22Rv1 (cell line): ENCODE results near the gene LHPP.

Source experiments
- H3K27ac ChIP-seq: fragments of 450-650 bp; 2 replicates; pipeline ENCODE4 v1.5.1; 2017
- CTCF ChIP-seq: fragments of 450-650 bp; IDR thresholded peaks from 2 replicates; pipeline ENCODE4 v1.5.1; 2017; ENCODE audit warnings: mild to moderate bottlenecking
- ZFX ChIP-seq: fragments of 450-650 bp; IDR thresholded peaks from 2 replicates; pipeline ENCODE4 v1.6.1; 2017; ENCODE audit warnings: antibody characterized with exemption, borderline replicate concordance

Gene LHPP

GRCh38 chr10:124516746-124517397 lies 55.2 kb downstream of the LHPP start:
- no peak for TF ChIP-seq CTCF
- TF ChIP-seq ZFX = no peak

GRCh38 chr10:124517461-124517860 lies 55.8 kb downstream of the LHPP start:
- H3K27ac ChIP-seq = no peak overlapping the region
- TF ChIP-seq CTCF (no peak), ZFX (no peak)

More at GRCh38 chr10:124516746-124517397, 55.2 kb downstream of the LHPP start:
- no peak overlapping the region for H3K27ac ChIP-seq

DNA sequence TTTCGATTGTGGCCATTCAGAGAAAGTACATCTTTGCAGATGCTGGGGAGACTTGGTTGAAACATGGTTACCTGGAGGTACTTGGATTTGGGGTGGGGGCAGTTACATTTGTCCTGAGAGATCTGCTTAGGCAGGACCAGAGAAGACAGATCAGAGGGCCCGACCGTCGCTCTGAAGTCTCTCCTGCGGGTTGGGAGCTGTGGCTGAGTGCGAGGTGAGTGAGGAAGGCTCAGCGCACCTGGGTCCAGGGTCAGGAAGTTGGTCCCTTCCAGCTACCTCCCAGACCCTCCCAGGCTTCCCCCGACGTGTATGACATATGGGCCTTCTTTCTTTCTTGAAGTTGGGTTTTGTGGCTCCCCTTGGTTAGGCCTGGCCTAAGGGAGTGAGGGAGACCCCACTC lies 56.3 kb downstream of the LHPP start:
- no peak overlapping the region for H3K27ac ChIP-seq

GRCh38 chr10:124518366-124518765 lies 56.7 kb downstream of the LHPP start:
- no peak overlapping the region for H3K27ac ChIP-seq
- TF ChIP-seq ZFX (no peak), CTCF (no peak)

More for the DNA sequence above, 56.3 kb downstream of the LHPP start:
- TF ChIP-seq ZFX (no peak), CTCF (no peak)

- TF ChIP-seq CTCF (no peak), ZFX (no peak)
- H3K27ac ChIP-seq = no peak overlapping the region
Observed at GRCh38 chr10:124520558-124521428, 59.2 kb downstream of the LHPP start.

GRCh38 chr10:124521429-124521871 lies 59.8 kb downstream of the LHPP start:
- TF ChIP-seq ZFX (no peak), CTCF (no peak)
- H3K27ac ChIP-seq = no peak overlapping the region
